Sciatic nerve (tissue), 2 donors: Measurements from ENCODE around the gene AJAP1. TPM values are rescaled to one million over a fixed set of nuclear protein-coding genes. Genes with fewer than 3 reads are reported as not detected.

ENCODE experiments used
- ATAC-seq: fragments of 200-7000 bp; cut with Tn5 transposase; one replicate; pipeline ENCODE4 v1.9.1; 2020; ENCODE audit warnings: mild to moderate bottlenecking, moderate library complexity
- DNase-seq: peaks from one replicate; pipeline ENCODE4 v3.0.0-alpha.2; 2020; ENCODE audit warnings: low spot score
- intact Hi-C: fragments of 100-400 bp; cut with DNase I; formaldehyde crosslinking; loops from one replicate; pipeline ENCODE4 v1.14.2; 2022
- total RNA-seq: library from RNA; stranded (reverse); fragmentation: NEBNext Ultra II Directional; extraction: Animal tissue kit (Norgen Biotek cat#: 25700); gene quantifications from one replicate; pipeline ENCODE4 v1.2.1, GENCODE V29; 2021
- donor health status: DM: no; HTN: no; CAD: no.
- donor health status: DM: no; HTN: no; CAD: no.

AJAP1 gene
- total RNA-seq, 1 donor from 2014 or later: 1.4 TPM

DNA sequence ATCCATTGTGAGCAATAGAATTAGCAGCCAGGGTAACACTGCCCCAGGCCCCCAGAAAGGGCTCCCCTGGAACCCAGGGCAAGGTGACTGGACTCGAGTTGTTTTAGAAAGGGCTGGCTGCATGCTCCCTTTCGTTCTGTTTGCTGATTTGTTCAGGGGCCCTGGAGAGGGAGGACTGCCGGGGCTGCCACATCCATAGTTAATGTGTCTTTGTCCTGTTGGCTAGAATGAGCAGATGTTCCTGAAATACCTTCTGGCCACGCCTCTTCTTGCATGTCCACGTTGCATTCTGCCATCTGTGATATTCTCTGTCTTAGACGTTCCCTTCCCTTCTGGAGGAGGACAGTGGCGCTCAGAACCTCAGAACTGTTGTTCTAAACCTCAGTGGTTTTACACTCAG lies 118.8 kb downstream of the AJAP1 start:
- DNase-seq: no peak
- no peak for ATAC-seq
- intact Hi-C loops: no loop called here

DNA sequence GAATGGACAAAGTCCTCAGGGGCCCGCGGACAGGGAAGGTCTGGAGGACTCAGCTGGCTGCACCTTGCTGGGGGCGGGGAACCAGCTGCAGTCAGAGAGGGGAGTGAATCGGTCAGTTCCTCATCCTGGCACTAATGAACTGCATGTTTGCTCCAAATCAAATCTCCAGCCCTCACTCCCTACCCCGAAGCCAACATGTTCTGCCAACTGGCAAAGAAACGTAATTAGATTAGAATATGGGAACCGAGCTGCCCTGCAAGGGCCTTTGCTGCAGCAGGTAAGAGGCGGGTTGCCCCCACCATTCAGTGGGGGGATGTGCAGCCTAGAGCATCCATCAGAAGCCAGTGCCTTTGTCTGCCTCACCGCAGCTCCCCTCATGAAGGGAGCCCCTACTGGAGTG lies 121.1 kb downstream of the AJAP1 start:
- intact Hi-C loops: no loop called here
- no peak for DNase-seq
- no peak for ATAC-seq

DNA sequence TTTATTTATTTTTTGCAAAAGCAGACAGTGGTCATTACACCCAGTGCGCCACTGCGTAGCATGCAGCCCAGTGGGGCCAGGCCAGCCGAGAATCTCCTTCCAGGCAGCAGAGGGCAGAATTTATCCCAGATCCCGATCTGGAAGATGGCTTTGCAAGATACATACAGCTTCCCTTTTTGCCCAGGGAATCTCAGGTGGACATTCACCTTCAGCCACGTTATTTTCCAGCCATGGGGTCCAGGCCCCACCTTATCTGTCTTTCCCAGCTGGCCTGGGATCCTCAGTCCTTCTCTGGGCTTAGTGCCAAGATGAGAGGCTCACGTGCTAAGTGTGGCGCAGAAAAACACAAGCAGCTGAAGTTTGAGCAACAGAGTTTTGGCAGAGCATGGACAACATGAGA lies 123.6 kb downstream of the AJAP1 start:
- DNase-seq (no peak), ATAC-seq (peak; percentile 51)

DNA sequence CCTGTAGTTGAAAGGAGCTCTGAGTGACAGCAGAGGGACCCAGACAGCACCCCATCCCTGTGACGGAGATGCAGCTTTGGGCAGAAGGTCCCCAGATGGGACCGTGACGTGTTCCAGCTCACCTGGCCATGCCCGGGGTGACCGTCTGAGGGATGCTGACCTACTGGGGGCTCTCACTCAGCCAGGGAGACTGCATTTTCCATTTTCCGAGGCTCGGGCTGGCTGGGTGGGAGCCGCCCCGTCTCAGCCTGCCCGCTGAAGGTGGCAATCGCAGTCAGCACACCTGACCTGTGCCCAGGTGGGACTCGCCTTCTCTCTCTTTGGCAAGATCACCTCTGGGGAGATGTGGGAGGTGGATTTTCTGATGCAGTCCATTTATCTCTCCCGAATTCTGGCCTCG lies 127.2 kb downstream of the AJAP1 start:
- intact Hi-C loops: no loop called here
- ATAC-seq (no peak), DNase-seq (no peak)

More for the DNA sequence above, 123.6 kb downstream of the AJAP1 start:
- intact Hi-C loops: no loop called here

DNA sequence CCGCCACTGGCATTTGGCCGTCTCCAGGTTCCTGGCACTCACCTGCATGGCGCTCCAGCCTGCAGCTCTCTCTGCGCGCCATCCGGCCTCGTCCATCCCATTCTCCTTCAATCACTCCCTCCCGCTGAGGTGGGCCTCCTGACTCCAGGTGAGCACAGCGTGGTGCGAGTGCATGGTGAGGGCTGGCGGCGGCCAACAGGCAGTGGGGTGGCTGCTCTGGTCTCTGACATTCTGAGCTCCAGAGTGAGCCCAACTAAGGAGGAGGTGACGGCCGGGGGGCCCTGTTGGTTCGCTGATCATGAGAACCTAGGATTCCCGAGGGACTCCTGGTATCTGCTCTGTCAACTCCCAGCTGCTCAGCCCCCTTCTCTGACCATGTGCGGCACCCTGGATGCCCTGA lies 130.4 kb downstream of the AJAP1 start:
- ATAC-seq (no peak), DNase-seq (no peak)
- intact Hi-C loops: no loop called here

DNA sequence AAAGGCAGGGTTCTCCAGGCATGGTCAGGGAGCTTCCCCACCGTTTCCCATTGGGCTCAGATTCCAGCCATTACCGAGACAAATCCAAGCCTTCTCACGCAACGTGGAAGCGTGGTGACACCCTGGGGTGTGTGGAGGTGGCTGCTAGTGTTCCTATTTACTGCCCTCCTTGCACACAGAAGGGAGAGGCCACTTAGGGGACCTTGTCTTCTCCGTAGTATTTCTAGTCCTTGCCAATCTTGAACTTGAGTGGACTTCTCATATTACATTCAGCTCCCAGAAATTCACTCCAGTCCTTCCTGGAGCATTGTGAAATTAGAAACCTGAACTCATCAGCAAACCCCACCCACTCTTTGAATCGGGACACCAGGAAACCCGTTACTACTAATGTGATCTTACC lies 131.6 kb downstream of the AJAP1 start:
- intact Hi-C loops: no loop called here
- no peak for ATAC-seq

DNA sequence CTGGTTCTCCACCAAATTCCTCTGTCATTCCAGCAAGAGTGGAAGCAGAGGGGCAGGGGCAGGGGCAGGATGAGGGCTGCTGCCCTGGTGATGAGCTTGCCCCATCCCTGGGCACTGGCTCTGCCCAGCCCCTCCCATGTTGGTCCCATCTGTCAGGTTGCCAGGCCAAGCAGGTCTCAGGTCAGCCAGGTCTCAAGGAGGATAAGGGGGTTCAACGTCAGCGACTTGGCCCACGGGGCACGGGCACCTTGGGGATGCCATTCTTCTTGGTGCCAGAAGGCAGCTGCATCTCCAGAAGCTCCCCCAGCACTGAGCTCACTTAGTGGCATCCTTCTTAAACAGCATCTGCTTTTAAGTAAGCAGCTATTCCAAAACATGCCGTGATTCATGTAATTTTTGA lies 133.1 kb downstream of the AJAP1 start:
- intact Hi-C loops: no loop called here
- ATAC-seq (no peak), DNase-seq (no peak)

More for the DNA sequence above, 131.6 kb downstream of the AJAP1 start:
- DNase-seq: no peak

DNA sequence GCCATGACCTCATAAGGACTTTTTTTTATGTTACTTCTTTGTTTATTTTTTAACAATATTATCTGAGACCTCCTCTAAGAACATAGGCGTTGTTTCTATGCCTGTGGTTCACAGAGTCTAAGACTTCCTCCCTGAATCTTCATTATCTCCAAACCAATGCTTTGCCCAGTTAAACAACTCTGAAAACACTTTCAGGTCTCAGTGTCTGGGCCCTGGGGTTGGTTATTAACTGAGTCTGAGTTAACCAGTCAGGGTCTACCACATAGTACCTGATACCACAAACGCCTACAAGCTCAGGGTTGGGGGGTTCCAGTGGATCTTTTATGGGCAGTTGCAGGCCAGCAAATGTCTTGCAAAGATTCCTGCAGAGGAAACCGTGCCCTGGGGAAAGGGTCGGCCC lies 138.2 kb downstream of the AJAP1 start:
- ATAC-seq (no peak), DNase-seq (no peak)
- intact Hi-C loops: no loop called here

DNA sequence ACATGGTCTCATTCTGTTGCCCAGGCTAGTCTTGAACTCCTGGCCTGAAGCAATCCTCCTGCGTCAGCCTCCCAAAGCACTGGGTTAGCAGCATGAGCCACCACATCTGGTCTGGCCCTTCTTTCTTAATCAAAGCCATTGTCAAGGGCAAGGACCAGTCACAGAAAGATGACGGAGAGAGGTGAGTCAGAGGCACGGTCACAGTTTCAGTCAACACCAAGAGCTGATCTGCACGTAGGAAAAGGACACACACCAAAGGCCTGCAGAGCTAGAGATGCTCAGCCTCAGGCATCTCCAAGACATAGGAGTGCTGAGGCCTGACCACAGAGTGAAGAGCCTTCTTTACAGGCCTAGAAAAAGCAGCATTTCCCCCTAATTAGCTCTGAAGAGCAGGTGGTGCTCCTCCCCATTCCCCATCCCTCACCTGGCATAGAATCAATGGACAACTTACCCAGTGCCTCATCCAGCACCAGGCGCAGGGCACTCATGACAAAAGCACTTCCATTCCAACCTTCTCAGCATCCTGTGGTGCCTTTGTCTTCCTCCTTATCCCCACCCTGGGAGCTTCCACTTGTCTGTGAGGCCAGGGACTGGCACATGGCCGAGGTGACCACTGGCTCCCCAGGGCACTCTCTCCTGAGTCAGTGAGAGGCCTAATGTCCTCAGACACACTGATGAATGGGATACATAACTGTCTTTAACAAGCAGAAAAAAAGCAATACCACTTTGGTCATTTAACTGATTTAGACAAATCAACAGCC lies 139.8 kb downstream of the AJAP1 start:
- no peak for DNase-seq
- no peak for ATAC-seq
- intact Hi-C loops: no loop called here

DNA sequence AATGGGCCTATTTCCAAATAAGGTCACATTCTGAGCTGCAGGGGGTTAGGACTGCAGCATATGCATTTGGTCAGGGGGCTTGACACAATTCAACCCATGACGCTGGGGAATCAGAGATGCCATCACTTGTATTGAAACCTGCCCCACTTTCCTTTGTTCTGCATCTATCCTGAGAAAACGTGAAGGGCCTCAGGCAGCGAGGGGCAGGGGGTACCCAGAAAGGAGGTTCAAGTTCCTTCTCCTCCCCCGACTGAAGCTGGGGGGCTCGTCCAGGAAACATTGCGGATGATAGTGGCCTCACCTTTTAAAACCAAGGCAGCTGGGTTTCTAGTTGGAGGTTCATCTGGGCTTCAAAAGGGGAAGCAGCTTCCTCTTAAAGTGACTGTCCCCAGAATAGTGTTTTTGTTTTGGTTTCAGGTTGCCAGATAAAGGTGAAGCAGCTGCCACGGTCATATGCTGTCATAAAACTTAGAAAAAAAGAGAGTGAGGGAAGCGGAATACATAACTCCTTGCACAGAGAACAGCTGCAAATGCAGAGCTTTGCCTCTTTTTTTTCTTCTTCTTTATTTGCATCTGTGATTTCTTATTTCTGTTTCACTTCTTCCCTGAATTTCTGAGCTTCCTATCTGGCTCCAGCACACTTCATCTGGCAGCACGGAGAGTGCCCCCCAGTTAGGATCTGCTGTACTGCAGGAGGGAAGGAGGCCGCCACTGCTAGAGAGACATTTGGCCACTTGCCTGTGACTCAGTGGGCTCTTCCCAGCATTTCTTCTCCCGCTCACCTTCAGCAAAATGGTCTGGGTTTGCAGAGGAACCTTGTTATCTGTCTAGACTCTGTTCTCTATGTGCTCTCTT lies 142.0 kb downstream of the AJAP1 start:
- intact Hi-C loops: no loop called here
- DNase-seq: no peak
- no peak for ATAC-seq

DNA sequence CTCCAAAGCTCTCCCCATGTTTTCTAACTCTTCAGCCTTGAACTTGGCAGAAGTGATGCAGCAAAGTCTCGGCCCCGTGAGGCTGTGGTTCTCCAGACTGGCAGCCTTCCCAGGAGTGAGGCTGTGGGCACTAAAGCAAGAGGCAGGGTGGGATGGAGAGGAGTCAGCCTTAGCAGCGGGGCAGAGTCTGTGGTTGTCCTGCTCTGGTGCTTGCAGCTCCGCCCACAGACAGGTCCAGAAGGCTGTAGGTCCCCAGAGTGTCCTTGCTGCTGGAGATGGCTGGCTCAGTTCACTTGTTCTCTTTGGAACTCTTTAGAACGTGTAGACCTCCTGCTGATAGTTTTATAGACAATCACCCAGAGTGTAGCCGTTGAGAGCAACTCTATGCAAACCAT lies 142.6 kb downstream of the AJAP1 start:
- intact Hi-C loops: no loop called here
- ATAC-seq (no peak), DNase-seq (no peak)

DNA sequence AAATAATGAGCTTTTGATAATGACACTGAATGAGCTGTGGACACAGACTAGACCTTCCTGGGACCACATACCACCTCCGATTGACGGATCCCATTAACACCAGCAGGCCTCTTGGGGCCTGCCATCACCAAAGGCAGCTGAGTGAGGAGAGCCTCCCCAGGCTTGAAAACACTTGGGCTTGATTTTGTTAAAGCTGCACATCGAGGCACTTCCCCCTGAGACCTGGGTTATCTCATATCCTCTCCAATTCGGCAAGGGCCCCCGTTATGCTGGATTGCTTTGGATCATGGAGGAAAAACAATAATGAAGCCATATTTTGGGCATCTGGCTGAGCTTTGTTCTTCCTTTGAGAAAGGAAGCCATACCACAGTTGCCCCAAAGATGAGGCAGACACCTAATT lies 143.0 kb downstream of the AJAP1 start:
- intact Hi-C loops: no loop called here
- DNase-seq: no peak
- no peak for ATAC-seq

DNA sequence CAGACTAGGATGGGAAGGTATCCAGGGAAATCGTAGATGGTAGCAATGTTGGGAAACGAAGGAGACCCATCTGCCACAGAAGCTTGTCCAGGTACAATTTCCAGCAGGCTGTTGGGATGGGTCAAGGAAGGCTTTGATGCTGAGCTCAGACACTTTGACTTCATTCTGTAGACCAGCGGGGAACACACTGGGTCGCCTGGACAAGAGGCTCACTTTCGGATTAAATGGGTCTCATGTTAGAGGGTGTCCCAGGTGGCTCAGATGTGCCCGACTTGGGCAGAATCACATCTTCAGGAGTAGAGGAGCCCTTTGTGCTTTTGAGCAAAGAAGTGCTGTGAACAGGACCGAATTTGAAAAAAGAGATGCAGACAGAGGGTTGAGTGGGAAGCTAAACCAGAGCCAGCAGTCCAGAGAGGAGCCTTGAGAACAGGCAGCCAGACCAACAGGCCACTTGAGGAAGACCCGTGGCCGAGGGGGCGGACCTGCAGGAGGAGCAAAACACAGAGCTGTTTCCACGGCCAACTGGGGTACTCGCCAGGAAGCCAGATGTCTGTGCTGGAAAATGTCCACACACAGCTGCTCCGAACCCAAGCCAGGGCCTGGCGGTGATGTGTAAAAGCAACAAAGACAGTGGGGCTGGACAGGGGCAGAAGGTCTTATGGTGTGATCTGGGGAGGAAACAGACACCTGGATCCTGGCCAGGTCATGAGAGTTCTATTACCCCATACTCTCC lies 146.9 kb downstream of the AJAP1 start:
- peak; percentile 95 for ATAC-seq
- intact Hi-C loops: no loop called here

DNA sequence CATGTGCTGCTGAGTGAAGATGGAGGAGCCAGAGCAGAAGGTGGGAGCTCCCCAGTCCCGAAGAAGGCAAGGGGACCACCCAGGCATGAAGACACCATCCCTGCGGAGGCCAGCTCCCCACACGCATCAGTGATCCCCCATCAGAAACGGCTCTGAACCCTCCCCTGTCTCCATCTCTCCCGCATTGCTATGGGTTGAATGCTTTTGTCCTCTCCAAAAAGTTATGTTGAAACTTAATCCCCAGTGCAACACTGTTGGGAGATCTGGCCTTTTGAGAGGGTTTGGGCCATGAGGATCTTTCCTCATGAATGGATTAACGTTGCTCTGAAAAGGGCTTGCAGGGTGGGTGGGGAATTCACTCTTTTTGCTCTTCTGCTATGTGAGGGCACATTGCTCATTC lies 147.6 kb downstream of the AJAP1 start:
- intact Hi-C loops: no loop called here
- peak; percentile 51 for ATAC-seq
- no peak for DNase-seq

More for the DNA sequence above, 146.9 kb downstream of the AJAP1 start:
- DNase-seq: peak; percentile 87

DNA sequence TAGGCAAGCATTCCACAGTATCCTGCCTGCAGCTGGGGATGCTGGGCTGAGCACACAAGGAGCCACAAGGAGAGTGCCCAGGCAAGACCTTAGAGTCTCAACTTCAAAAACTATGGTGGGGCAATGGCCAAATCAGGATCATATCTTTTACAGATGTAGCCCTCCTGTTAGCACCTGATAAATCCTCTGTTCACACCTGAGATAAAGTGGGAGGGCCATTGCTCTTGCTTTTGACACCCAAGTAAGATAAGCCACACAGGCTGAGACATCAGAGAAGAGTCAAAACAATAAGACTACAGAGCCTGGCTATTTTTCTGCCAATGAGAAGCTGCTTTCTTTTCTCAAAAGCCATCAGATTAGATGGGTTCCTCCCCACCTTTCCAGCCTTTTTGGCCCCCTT lies 148.9 kb downstream of the AJAP1 start:
- no peak for DNase-seq
- intact Hi-C loops: no loop called here
- no peak for ATAC-seq

DNA sequence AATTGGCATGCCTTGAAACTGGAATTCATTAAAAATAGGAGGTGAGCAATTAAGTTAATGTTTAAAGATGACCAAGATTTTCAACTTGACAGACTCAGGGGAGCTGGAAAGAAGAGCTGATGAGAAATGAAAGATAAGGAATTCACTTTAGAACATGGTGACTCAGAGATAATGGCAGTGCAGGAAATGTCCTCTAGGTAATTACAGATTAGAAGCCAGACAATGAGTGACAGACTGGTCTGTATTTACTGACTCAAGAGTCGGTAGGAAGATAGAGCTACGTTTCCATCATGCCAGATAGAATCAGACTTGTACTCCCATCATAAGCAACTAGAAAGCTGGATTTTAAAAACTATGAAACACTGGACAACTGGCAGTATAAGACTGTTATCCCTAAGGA lies 151.6 kb downstream of the AJAP1 start:
- no peak for ATAC-seq
- intact Hi-C loops: no loop called here
- no peak for DNase-seq

DNA sequence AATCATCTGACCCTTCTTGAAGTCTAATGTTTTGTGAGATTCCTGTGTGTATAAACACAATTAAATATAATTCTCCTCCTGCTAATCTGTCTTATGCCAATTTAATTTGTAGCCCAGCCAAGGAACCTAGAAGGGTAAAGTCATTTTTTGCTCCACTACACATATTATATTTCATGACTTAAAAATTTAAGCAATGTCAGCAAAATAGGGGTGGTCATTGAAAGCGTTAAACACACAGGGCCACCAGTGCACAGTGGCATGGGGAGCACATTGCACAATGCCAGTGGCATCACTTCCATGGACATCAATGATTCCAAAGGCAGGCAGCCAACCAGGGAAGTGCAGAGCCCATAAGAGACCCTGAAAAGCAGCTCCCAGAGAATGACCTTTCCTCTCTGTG lies 166.1 kb downstream of the AJAP1 start:
- DNase-seq: no peak
- intact Hi-C loops: no loop called here
- ATAC-seq: no peak

DNA sequence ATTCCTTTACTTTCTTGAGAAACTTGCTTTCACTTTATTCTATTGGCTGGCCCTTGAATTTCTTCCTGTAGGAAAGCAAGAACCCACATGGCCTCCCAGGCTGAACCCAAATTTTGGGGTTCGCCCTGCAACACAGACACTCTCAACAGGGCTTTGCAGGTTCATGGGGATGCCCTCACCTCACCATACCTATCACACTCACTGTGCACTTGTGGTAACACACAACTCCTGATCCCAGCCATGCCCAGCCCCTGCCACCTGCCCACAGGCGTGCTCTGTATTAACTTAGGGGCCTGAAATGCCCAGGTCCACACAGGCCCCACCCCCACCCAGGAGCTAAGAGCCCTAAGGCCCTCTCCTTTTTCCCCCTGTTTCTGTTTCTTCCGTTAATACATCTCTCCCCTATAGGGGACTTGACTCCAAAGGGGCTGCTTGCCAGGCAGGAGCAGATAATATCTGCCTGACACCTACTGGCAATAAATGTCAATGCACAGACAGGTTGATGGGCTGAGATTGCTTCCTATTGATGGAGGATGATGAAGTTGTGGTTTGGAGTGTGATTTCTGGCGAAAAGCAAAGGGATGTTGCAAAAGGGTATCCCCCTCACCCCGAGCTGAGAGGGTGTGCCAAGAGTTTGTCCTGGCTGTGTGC lies 171.5 kb downstream of the AJAP1 start:
- ATAC-seq (peak; percentile 56), DNase-seq (no peak)
- intact Hi-C loops: no loop called here

DNA sequence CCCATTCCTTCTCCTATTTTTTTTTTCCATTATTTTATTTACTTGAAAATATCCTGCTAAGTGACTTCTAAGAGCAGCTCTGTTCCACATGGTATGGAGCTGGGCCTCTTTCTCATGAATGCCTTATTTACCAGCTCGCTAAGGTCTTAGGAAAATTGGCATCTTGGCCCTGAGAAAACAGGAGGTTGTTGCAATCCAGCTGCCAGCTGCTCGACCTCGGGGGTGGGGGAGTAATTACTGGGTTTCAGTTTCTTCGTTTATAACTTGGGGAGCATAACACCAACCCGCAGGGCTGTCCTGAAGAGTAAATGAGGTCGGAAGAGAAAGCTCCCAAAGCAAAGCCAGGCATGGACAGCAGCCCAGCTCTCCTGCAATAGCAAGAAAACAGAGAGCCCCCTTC lies 176.3 kb downstream of the AJAP1 start:
- DNase-seq (no peak), ATAC-seq (no peak)
- intact Hi-C loops: no loop called here
